SW 1271 (cell line): ENCODE results near the gene ALDH7A1.

Source experiments
- DNase-seq, 2 experiments: peaks; one replicate each; lab custom pipeline; 2025; lab: John Stamatoyannopoulos, UW

ALDH7A1 gene

GRCh38 chr5:126508251-126508961 is 86.6 kb downstream of the ALDH7A1 start:
- no peak for DNase-seq

- no peak for DNase-seq
Observed at GRCh38 chr5:126506079-126506478, 88.9 kb downstream of the ALDH7A1 start.

GRCh38 chr5:126503602-126504104 is 91.4 kb downstream of the ALDH7A1 start:
- DNase-seq: no peak

GRCh38 chr5:126501448-126501847 is 93.6 kb downstream of the ALDH7A1 start:
- DNase-seq: no peak

GRCh38 chr5:126499853-126500342 is 95.1 kb downstream of the ALDH7A1 start:
- no peak for DNase-seq

GRCh38 chr5:126499278-126499677 is 95.7 kb downstream of the ALDH7A1 start:
- no peak for DNase-seq

GRCh38 chr5:126497506-126497905 is 97.5 kb downstream of the ALDH7A1 start:
- no peak for DNase-seq

- DNase-seq: no peak
Observed at GRCh38 chr5:126494393-126494792, 100.6 kb downstream of the ALDH7A1 start.

GRCh38 chr5:126492939-126493338 is 102.1 kb downstream of the ALDH7A1 start:
- no peak for DNase-seq

GRCh38 chr5:126490167-126490940 is 104.7 kb downstream of the ALDH7A1 start:
- DNase-seq: no peak

GRCh38 chr5:126488443-126489065 is 106.5 kb downstream of the ALDH7A1 start:
- no peak for DNase-seq

GRCh38 chr5:126487596-126487995 is 107.4 kb downstream of the ALDH7A1 start:
- no peak for DNase-seq

- DNase-seq: no peak
Observed at GRCh38 chr5:126486332-126486731, 108.7 kb downstream of the ALDH7A1 start.

GRCh38 chr5:126484253-126484652 is 110.8 kb downstream of the ALDH7A1 start:
- no peak for DNase-seq

GRCh38 chr5:126483156-126483555 is 111.9 kb downstream of the ALDH7A1 start:
- DNase-seq: no peak

- no peak for DNase-seq
Observed at GRCh38 chr5:126482591-126482990, 112.4 kb downstream of the ALDH7A1 start.

GRCh38 chr5:126481243-126481642 is 113.8 kb downstream of the ALDH7A1 start:
- DNase-seq: no peak
